GM12874 (cell line): Measurements from ENCODE around the gene SMARCD1.

ENCODE experiments used
- TF ChIP-seq, protein P1 (sequence below): IDR thresholded peaks from 2 replicates; pipeline ENCODE4 v1.5.1; 2011; ENCODE audit warnings: low read depth, mild to moderate bottlenecking, control low read depth, low read length, moderate library complexity; ENCODE audit not compliant: insufficient read depth

The SMARCD1 gene

GRCh38 chr12:50142993-50143392 is 57.9 kb downstream of the SMARCD1 start:
- TF ChIP-seq, protein P1, sequence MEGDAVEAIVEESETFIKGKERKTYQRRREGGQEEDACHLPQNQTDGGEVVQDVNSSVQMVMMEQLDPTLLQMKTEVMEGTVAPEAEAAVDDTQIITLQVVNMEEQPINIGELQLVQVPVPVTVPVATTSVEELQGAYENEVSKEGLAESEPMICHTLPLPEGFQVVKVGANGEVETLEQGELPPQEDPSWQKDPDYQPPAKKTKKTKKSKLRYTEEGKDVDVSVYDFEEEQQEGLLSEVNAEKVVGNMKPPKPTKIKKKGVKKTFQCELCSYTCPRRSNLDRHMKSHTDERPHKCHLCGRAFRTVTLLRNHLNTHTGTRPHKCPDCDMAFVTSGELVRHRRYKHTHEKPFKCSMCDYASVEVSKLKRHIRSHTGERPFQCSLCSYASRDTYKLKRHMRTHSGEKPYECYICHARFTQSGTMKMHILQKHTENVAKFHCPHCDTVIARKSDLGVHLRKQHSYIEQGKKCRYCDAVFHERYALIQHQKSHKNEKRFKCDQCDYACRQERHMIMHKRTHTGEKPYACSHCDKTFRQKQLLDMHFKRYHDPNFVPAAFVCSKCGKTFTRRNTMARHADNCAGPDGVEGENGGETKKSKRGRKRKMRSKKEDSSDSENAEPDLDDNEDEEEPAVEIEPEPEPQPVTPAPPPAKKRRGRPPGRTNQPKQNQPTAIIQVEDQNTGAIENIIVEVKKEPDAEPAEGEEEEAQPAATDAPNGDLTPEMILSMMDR: no peak

DNA sequence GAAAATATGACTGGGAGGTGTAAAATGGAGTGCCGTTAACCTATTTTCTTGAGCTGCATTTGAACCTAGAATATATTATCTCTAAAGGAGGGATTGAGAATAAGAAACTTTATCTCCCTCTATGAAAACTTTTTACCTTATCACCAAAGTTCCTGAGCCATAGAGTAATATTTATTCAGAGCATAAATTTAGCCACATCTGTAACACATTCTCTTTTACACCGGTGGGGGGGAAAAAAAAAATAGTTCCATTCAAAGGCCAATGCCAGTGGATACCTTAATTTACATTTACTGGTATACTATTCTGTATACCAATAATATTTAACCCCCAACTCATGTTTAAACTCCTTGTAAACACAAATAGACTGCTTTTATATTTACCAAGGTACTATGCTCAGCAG is 60.3 kb downstream of the SMARCD1 start:
- TF ChIP-seq, protein P1: no peak

- TF ChIP-seq, protein P1: no peak
Measured at GRCh38 chr12:50147281-50147680, 62.1 kb downstream of the SMARCD1 start.

GRCh38 chr12:50149311-50149710 is 64.2 kb downstream of the SMARCD1 start:
- TF ChIP-seq, protein P1: no peak
